AG04449 (cell line): ENCODE data around the gene ADAMTS16.

Experiments
- CTCF ChIA-PET: fragments of 350-600 bp; formaldehyde crosslinking; extraction: SDS; loops from one replicate; lab custom pipeline; 2021; ENCODE audit warnings: antibody characterized with exemption; lab: Yijun Ruan, JAX
- POLR2A ChIA-PET: fragments of 400-600, 350-600 bp; formaldehyde crosslinking; extraction: SDS; loops from one replicate; lab custom pipeline; 2020; ENCODE audit warnings: antibody characterized with exemption, inconsistent platforms; lab: Yijun Ruan, JAX
- DNase-seq: peaks from one replicate; pipeline ENCODE4 v3.0.0-alpha.2; 2010; ENCODE audit warnings: low read depth, low spot score
- H3K4me3 ChIP-seq: 2 replicates; pipeline ENCODE4 v1.5.1; 2011; ENCODE audit warnings: low read depth, mild to moderate bottlenecking, control low read depth, low read length
- TF ChIP-seq, protein P1 (sequence below): IDR thresholded peaks from one replicate; pipeline ENCODE4 v1.5.1; 2011; ENCODE audit warnings: mild to moderate bottlenecking, moderate library complexity, low read length, control low read depth, inconsistent platforms; ENCODE audit not compliant: insufficient read depth; ENCODE audit errors: missing control alignments

The ADAMTS16 gene

GRCh38 chr5:5278201-5278814, 138.2 kb downstream of the ADAMTS16 start:
- no peak for DNase-seq
- no peak overlapping the region for H3K4me3 ChIP-seq
- ChIA-PET CTCF (interaction anchor here (1.5 kb wide), 1 partner anchor 11 kb away, joined by 4 read pairs; no protein-coding TSS in a partner anchor), POLR2A (no interaction called here)
- TF ChIP-seq, protein P1, sequence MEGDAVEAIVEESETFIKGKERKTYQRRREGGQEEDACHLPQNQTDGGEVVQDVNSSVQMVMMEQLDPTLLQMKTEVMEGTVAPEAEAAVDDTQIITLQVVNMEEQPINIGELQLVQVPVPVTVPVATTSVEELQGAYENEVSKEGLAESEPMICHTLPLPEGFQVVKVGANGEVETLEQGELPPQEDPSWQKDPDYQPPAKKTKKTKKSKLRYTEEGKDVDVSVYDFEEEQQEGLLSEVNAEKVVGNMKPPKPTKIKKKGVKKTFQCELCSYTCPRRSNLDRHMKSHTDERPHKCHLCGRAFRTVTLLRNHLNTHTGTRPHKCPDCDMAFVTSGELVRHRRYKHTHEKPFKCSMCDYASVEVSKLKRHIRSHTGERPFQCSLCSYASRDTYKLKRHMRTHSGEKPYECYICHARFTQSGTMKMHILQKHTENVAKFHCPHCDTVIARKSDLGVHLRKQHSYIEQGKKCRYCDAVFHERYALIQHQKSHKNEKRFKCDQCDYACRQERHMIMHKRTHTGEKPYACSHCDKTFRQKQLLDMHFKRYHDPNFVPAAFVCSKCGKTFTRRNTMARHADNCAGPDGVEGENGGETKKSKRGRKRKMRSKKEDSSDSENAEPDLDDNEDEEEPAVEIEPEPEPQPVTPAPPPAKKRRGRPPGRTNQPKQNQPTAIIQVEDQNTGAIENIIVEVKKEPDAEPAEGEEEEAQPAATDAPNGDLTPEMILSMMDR = no peak

DNA sequence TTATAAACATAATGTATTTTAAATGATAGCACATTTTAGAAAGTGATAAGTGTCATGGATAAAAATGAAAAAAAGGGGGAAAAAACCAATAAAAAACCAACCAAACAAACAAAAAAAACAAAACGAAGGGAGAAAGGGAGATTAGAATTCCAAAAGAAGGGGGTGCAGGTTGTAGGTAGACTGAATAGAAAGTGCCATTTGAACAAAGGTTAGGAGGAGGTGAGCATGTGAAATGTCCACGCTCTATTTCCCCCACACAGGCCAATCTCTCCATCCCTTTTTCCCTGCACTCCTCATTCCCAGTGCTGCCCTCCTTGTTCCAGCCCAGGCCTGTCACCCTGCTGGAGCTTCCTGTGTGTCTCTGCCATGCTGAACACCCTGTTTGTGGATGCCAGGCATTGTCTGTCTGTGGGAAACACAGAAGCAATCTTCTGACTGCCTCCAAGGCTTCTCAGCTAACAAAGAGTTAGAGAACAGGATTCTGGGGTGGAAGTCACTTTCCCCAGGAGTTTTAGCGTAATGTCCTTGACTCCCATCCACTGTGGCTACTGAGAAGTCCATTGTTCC, 138.8 kb downstream of the ADAMTS16 start:
- ChIA-PET CTCF (interaction anchor here (1.5 kb wide), 1 partner anchor 10 kb away, joined by 4 read pairs; no protein-coding TSS in a partner anchor), POLR2A (no interaction called here)
- no peak for DNase-seq
- TF ChIP-seq, protein P1 = no peak
- no peak overlapping the region for H3K4me3 ChIP-seq

DNA sequence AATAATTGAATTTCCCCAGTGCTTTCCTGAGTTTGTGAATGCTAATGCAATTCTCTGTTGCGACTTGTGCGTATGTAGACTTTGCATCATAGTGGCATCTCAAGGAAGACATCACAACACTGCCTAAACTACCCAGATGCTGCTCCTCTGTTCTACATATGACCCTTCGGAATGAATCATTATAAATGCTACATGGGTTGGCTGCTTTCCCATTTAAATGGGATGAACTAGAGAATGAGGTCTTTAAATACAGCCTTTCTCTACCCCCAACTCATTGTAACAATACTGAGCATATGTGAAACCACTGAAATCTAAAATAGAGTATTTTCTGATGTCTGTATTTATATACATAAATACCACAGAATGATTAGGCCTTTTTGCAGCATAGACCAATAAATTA, 145.8 kb downstream of the ADAMTS16 start:
- TF ChIP-seq, protein P1 = no peak
- ChIA-PET POLR2A (no interaction called here), CTCF (no interaction called here)
- no peak for DNase-seq
- no peak overlapping the region for H3K4me3 ChIP-seq

GRCh38 chr5:5287419-5287818, 147.3 kb downstream of the ADAMTS16 start:
- DNase-seq = no peak
- ChIA-PET POLR2A (no interaction called here), CTCF (no interaction called here)
- H3K4me3 ChIP-seq = no peak overlapping the region
- TF ChIP-seq, protein P1 = no peak

GRCh38 chr5:5288201-5288600, 148.1 kb downstream of the ADAMTS16 start:
- no peak overlapping the region for H3K4me3 ChIP-seq
- POLR2A ChIA-PET = interaction anchor here (1.3 kb wide), 1 partner anchor 28 kb away, joined by 4 read pairs; no protein-coding TSS in a partner anchor
- CTCF ChIA-PET = interaction anchor here (1.1 kb wide), 1 partner anchor 18 kb away, joined by 4 read pairs; no protein-coding TSS in a partner anchor
- TF ChIP-seq, protein P1 = no peak
- no peak for DNase-seq

- H3K4me3 ChIP-seq = no peak overlapping the region
- DNase-seq = no peak
- TF ChIP-seq, protein P1 = no peak
- POLR2A ChIA-PET = interaction anchor here (1.3 kb wide), 1 partner anchor 27 kb away, joined by 4 read pairs; no protein-coding TSS in a partner anchor
- CTCF ChIA-PET = interaction anchor here (0.9 to 1.1 kb wide), 3 partner anchors 11 to 51 kb away, joined by 3 to 4 read pairs (median 4); no protein-coding TSS in a partner anchor
Measured at GRCh38 chr5:5289537-5289936, 149.4 kb downstream of the ADAMTS16 start.
